Measurements from ENCODE around the gene MCM3. TPM values are rescaled to one million over a fixed set of nuclear protein-coding genes. Genes with fewer than 3 reads are reported as not detected.

Gene MCM3
- polyA plus RNA-seq, 3 donors: 10.7 to 15.3 (median 12.1) TPM

GRCh38 chr6:52262620-52263344, 21.8 kb downstream of the MCM3 start:
- 63% methylated on average over 9 of the region's 9 CpGs for WGBS (ENCODE audit: insufficient coverage)
- Histone ChIP-seq H3K4me1 (ENCODE audit: control insufficient read depth in 1 of 2, insufficient read depth in 2 of 2, low read length in 2 of 2) (no peaks in the 10 kb centered on the region), H3K4me3 (replicated peaks in 1 of 3; ENCODE audit: low read depth in 2 of 3, low read length in 3 of 3) (no peak overlapping the region), H3K9ac (ENCODE audit: insufficient read depth, low read length, poor library complexity, severe bottlenecking) (no peak overlapping the region), H3K27me3 (ENCODE audit: control insufficient read depth in 2 of 2, insufficient read depth in 2 of 2, low read length in 2 of 2) (no peaks in the 10 kb centered on the region), H4K20me1 (ENCODE audit: insufficient read depth, low read length) (no peaks in the 10 kb centered on the region), H2AFZ (ENCODE audit: insufficient read depth, low read depth, low read length, poor library complexity, severe bottlenecking) (no peak overlapping the region), H3K27ac (ENCODE audit: low read depth in 1 of 2, low read length in 2 of 2) (no peak overlapping the region), H3K79me2 (ENCODE audit: insufficient read depth, low read length) (no peaks in the 10 kb centered on the region), H3K36me3 (replicated peaks in 1 of 2; ENCODE audit: control insufficient read depth in 1 of 2, insufficient read depth in 2 of 2, low read length in 2 of 2) (peaks cover 46 to 67% of the 10 kb centered on the region in 2 donors), H3K4me2 (replicated peaks; ENCODE audit: extremely low read depth, low read length, poor library complexity, severe bottlenecking) (no peak overlapping the region), H3K9me3 (replicated peaks in 1 of 2; ENCODE audit: control insufficient read depth in 1 of 2, insufficient read depth in 1 of 2, low read length in 2 of 2) (no peaks in the 10 kb centered on the region)
- intact Hi-C loops (cut with micrococcal nuclease): loop anchor here in 1 of 2 donors (10.0 kb wide), 1 partner anchor 1448 kb away; the partner anchor contains the start of gene TFAP2B
- Mint-ChIP-seq H3K4me3 (no peak overlapping the region), H3K27ac (peak overlapping the region in 1 of 7 donors; percentile 20), H3K9me3 (peaks cover 0 to 2% (median 0%) of the 10 kb centered on the region in 7 donors), H3K4me1 (no peaks in the 10 kb centered on the region), H3K36me3 (peaks cover 53 to 69% of the 10 kb centered on the region in 2 donors), H3K27me3 (ENCODE audit: low read depth in 3 of 3) (no peaks in the 10 kb centered on the region)
- DNase-seq: no peak
- TF ChIP-seq, protein P1, sequence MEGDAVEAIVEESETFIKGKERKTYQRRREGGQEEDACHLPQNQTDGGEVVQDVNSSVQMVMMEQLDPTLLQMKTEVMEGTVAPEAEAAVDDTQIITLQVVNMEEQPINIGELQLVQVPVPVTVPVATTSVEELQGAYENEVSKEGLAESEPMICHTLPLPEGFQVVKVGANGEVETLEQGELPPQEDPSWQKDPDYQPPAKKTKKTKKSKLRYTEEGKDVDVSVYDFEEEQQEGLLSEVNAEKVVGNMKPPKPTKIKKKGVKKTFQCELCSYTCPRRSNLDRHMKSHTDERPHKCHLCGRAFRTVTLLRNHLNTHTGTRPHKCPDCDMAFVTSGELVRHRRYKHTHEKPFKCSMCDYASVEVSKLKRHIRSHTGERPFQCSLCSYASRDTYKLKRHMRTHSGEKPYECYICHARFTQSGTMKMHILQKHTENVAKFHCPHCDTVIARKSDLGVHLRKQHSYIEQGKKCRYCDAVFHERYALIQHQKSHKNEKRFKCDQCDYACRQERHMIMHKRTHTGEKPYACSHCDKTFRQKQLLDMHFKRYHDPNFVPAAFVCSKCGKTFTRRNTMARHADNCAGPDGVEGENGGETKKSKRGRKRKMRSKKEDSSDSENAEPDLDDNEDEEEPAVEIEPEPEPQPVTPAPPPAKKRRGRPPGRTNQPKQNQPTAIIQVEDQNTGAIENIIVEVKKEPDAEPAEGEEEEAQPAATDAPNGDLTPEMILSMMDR (IDR thresholded peaks at IDR 0.05): no peak

DNA sequence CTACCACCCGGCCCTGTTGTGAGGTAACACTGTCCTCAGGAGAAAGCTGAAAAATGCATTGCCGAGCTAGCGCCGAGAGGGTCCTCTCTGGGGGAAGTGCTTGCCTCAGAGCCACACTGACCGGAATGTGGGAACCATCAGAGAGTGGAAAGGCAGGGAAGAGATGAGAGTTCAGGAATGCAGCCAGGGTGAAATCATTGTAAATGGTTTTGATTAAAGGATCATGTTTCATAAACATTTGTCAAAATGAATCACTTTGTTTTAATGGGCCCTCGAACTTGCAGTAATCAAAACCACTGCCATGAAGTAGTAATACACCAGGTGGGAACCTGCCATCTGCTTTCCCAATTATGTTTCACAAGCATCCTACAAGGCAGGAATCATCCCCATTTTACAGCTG, 23.3 kb downstream of the MCM3 start:
- Histone ChIP-seq H3K9me3 (replicated peaks in 1 of 2; ENCODE audit: control insufficient read depth in 1 of 2, insufficient read depth in 1 of 2, low read length in 2 of 2) (no peaks in the 10 kb centered on the region), H2AFZ (ENCODE audit: insufficient read depth, low read depth, low read length, poor library complexity, severe bottlenecking) (no peak overlapping the region), H3K9ac (ENCODE audit: insufficient read depth, low read length, poor library complexity, severe bottlenecking) (no peak overlapping the region), H3K36me3 (replicated peaks in 1 of 2; ENCODE audit: control insufficient read depth in 1 of 2, insufficient read depth in 2 of 2, low read length in 2 of 2) (peaks cover 34 to 51% of the 10 kb centered on the region in 2 donors), H3K27ac (ENCODE audit: low read depth in 1 of 2, low read length in 2 of 2) (no peak overlapping the region), H3K4me1 (ENCODE audit: control insufficient read depth in 1 of 2, insufficient read depth in 2 of 2, low read length in 2 of 2) (no peaks in the 10 kb centered on the region), H3K4me2 (replicated peaks; ENCODE audit: extremely low read depth, low read length, poor library complexity, severe bottlenecking) (no peak overlapping the region), H4K20me1 (ENCODE audit: insufficient read depth, low read length) (no peaks in the 10 kb centered on the region), H3K27me3 (ENCODE audit: control insufficient read depth in 2 of 2, insufficient read depth in 2 of 2, low read length in 2 of 2) (no peaks in the 10 kb centered on the region), H3K79me2 (ENCODE audit: insufficient read depth, low read length) (no peaks in the 10 kb centered on the region), H3K4me3 (replicated peaks in 1 of 3; ENCODE audit: low read depth in 2 of 3, low read length in 3 of 3) (no peak overlapping the region)
- no peak for DNase-seq
- Mint-ChIP-seq H3K36me3 (peaks cover 40 to 53% of the 10 kb centered on the region in 2 donors), H3K27ac (no peak overlapping the region), H3K9me3 (peaks cover 0 to 2% (median 0%) of the 10 kb centered on the region in 7 donors), H3K27me3 (ENCODE audit: low read depth in 3 of 3) (peaks cover 2 to 5% (median 3%) of the 10 kb centered on the region in 3 donors), H3K4me1 (no peaks in the 10 kb centered on the region), H3K4me3 (no peak overlapping the region)
- TF ChIP-seq, protein P1 (IDR thresholded peaks at IDR 0.05): no peak
- 91% methylated on average over 4 of the region's 6 CpGs for WGBS (ENCODE audit: insufficient coverage)
- intact Hi-C loops (cut with micrococcal nuclease): loop anchor here in 1 of 2 donors (10.0 kb wide), 1 partner anchor 1446 kb away; the partner anchor contains the start of gene TFAP2B
